Peyer's patch (tissue), 4 donors: ENCODE data around the gene DCAF17. TPM values are rescaled to one million over a fixed set of nuclear protein-coding genes. Genes with fewer than 3 reads are reported as not detected.
"Not testable (repeated sequence)": the region's sequence is repeated elsewhere in the genome, so short reads cannot be mapped to it uniquely, and the experiment has no call there.

Source experiments
- DNase-seq, 3 donors: peaks; one replicate each; pipeline ENCODE4 v3.0.0-alpha.2; 2017 to 2019
- H3K27ac ChIP-seq, 4 donors: fragments of 200-600 bp; sonication (generic); one replicate each; pipeline ENCODE4 v1.5.1; 2016 to 2019
- H3K27me3 ChIP-seq, 2 donors: fragments of 200-600 bp; sonication (generic); one replicate each; pipeline ENCODE4 v1.5.1; 2019
- H3K36me3 ChIP-seq, 3 donors: fragments of 200-600 bp; sonication (generic); one replicate each; pipeline ENCODE4 v1.5.1; 2016 to 2019
- H3K4me1 ChIP-seq, 4 donors: fragments of 200-600 bp; sonication (generic); one replicate each; pipeline ENCODE4 v1.5.1; 2016 to 2019
- H3K4me3 ChIP-seq, 4 donors: fragments of 200-600 bp; sonication (generic); 1 replicate in 3 of 4; 2 replicates in 1 of 4; pipeline ENCODE4 v1.5.1; 2016 to 2019; ENCODE audit warnings: mild to moderate bottlenecking in 1 of 4
- H3K9me3 ChIP-seq, 4 donors: fragments of 200-600 bp; sonication (generic); one replicate each; pipeline ENCODE4 v1.5.1; 2016 to 2019; ENCODE audit warnings: mild to moderate bottlenecking in 1 of 4
- CTCF ChIP-seq, 6 experiments: fragments of 450-650 bp in 4 of 6; fragments of 200-600 bp in 2 of 6; sonication (generic) in 1 of 6; IDR thresholded peaks; one replicate each; pipeline ENCODE4 v1.5.1; 2017 to 2019; ENCODE audit warnings: antibody characterized with exemption in 6 of 6, mild to moderate bottlenecking in 3 of 6, moderate library complexity in 1 of 6
- POLR2A ChIP-seq, 2 donors: fragments of 450-650 bp; IDR thresholded peaks; one replicate each; pipeline ENCODE4 v1.5.1; 2017; ENCODE audit warnings: antibody characterized with exemption in 2 of 2, mild to moderate bottlenecking in 2 of 2, moderate library complexity in 2 of 2
- total RNA-seq, 4 donors: library from RNA; depleted of rRNA; stranded (reverse); fragments of >200 nt; gene quantifications; one replicate each; pipeline ENCODE4 v1.1.0, GENCODE V29; 2016

DCAF17 gene
- total RNA-seq, 4 donors from 2014 or later, result 17.3 to 29.7 (median 24.9) TPM

GRCh38 chr2:171522788-171523087 is 88.7 kb downstream of the DCAF17 start:
- Histone ChIP-seq H3K4me1 (peaks cover 0 to 18% (median 8%) of the 10 kb centered on the region in 4 donors), H3K36me3 (no peaks in the 10 kb centered on the region), H3K27ac (peak overlapping the region; percentile 75 to 96 (median 86)), H3K9me3 (no peaks in the 10 kb centered on the region), H3K4me3 (peak overlapping the region; percentile 55 to 98 (median 76)), H3K27me3 (no peaks in the 10 kb centered on the region)
- DNase-seq, result no peak
- TF ChIP-seq POLR2A (IDR thresholded peaks at IDR 0.05), result no peak
- no peak for TF ChIP-seq CTCF (IDR thresholded peaks at IDR 0.05)

GRCh38 chr2:171523088-171524017 is 89.3 kb downstream of the DCAF17 start:
- Histone ChIP-seq H3K27ac (peak overlapping the region; percentile 75 to 96 (median 86)), H3K4me3 (peak overlapping the region; percentile 55 to 98 (median 76)), H3K36me3 (no peaks in the 10 kb centered on the region), H3K27me3 (no peaks in the 10 kb centered on the region), H3K4me1 (peaks cover 0 to 18% (median 8%) of the 10 kb centered on the region in 4 donors), H3K9me3 (no peaks in the 10 kb centered on the region)
- no peak for TF ChIP-seq CTCF (IDR thresholded peaks at IDR 0.05)
- peak in 1 of 2 donors; percentile 29 for TF ChIP-seq POLR2A (IDR thresholded peaks at IDR 0.05)
- DNase-seq, result peak; percentile 39 to 82 (median 79)

- Histone ChIP-seq H3K4me3 (peak overlapping the region; percentile 55 to 98 (median 76)), H3K4me1 (peaks cover 0 to 18% (median 8%) of the 10 kb centered on the region in 4 donors), H3K9me3 (no peaks in the 10 kb centered on the region), H3K27me3 (no peaks in the 10 kb centered on the region), H3K27ac (peak overlapping the region; percentile 75 to 96 (median 86)), H3K36me3 (no peaks in the 10 kb centered on the region)
- TF ChIP-seq CTCF (IDR thresholded peaks at IDR 0.05) (no peak), POLR2A (IDR thresholded peaks at IDR 0.05) (no peak)
- DNase-seq, result no peak
Observed at GRCh38 chr2:171524018-171524401, 90.0 kb downstream of the DCAF17 start.

GRCh38 chr2:171529914-171530313 is 95.9 kb downstream of the DCAF17 start:
- no peaks in the 10 kb centered on the region for H3K27me3 ChIP-seq
- H3K9me3 ChIP-seq, result no peaks in the 10 kb centered on the region
- peak in 1 of 3 donors; percentile 58 for DNase-seq
- H3K4me1 ChIP-seq, result peaks cover 0 to 4% (median 0%) of the 10 kb centered on the region in 4 donors
- H3K27ac ChIP-seq, result no peak overlapping the region
- peaks cover 0 to 9% (median 0%) of the 10 kb centered on the region in 3 donors for H3K36me3 ChIP-seq
- TF ChIP-seq POLR2A (IDR thresholded peaks at IDR 0.05) (no peak), CTCF (IDR thresholded peaks at IDR 0.05) (peak in 4 of 6 experiments; percentile 34 to 67 (median 52))
- H3K4me3 ChIP-seq, result no peak overlapping the region

- Histone ChIP-seq H3K9me3 (no peaks in the 10 kb centered on the region), H3K4me1 (peaks cover 0 to 3% (median 0%) of the 10 kb centered on the region in 4 donors), H3K27me3 (no peaks in the 10 kb centered on the region), H3K36me3 (peaks cover 0 to 9% (median 0%) of the 10 kb centered on the region in 3 donors), H3K27ac (no peak overlapping the region), H3K4me3 (no peak overlapping the region)
- DNase-seq, result no peak
- TF ChIP-seq POLR2A (IDR thresholded peaks at IDR 0.05), result no peak
- TF ChIP-seq CTCF (IDR thresholded peaks at IDR 0.05), result no peak
Observed at GRCh38 chr2:171530378-171530777, 96.4 kb downstream of the DCAF17 start.

- H3K27ac ChIP-seq, DNase-seq, H3K36me3 ChIP-seq, H3K27me3 ChIP-seq, H3K4me1 ChIP-seq, H3K4me3 ChIP-seq, H3K9me3 ChIP-seq: not testable (repeated sequence)
Observed at GRCh38 chr2:171530859-171531258, 96.8 kb downstream of the DCAF17 start.
